ENCODE results near the gene STARD3. TPM values are rescaled to one million over a fixed set of nuclear protein-coding genes. Genes with fewer than 3 reads are reported as not detected.
"Not testable (repeated sequence)": the region's sequence is repeated elsewhere in the genome, so short reads cannot be mapped to it uniquely, and the experiment has no call there.

The STARD3 gene
- total RNA-seq, 2 experiments from 2014 or later, result 59.1 to 62.4 TPM

- ChIA-PET CTCF (interaction anchor here (1.3 kb wide), 1 partner anchor 84 kb away, joined by 3 read pairs; no protein-coding TSS in a partner anchor), POLR2A (no interaction called here)
Measured at GRCh38 chr17:39705786-39706348, 68.9 kb downstream of the STARD3 start.

- ChIA-PET POLR2A (no interaction called here), CTCF (interaction anchor here (1.3 kb wide), 1 partner anchor 85 kb away, joined by 3 read pairs; no protein-coding TSS in a partner anchor)
Measured at GRCh38 chr17:39706383-39706782, 69.4 kb downstream of the STARD3 start.

- ChIA-PET CTCF (interaction anchor here (1.3 kb wide), 1 partner anchor 85 kb away, joined by 3 read pairs; no protein-coding TSS in a partner anchor), POLR2A (no interaction called here)
Measured at GRCh38 chr17:39706921-39707337, 70.0 kb downstream of the STARD3 start.

GRCh38 chr17:39709319-39709997 lies 72.5 kb downstream of the STARD3 start:
- ChIA-PET POLR2A (no interaction called here), CTCF (interaction anchor here (1.3 kb wide), 1 partner anchor 20 kb away, joined by 3 read pairs; no protein-coding TSS in a partner anchor)

- CTCF ChIA-PET, result no interaction called here
- POLR2A ChIA-PET, result no interaction called here
Measured at GRCh38 chr17:39709998-39710964, 73.3 kb downstream of the STARD3 start.

GRCh38 chr17:39711071-39711470 lies 74.1 kb downstream of the STARD3 start:
- CTCF ChIA-PET, POLR2A ChIA-PET: not testable (repeated sequence)

- CTCF ChIA-PET, result no interaction called here
Measured at GRCh38 chr17:39711851-39712250, 74.9 kb downstream of the STARD3 start.

More at GRCh38 chr17:39711851-39712250, 74.9 kb downstream of the STARD3 start:
- POLR2A ChIA-PET, result no interaction called here

Other genes with a start within 250 kb of the STARD3 start
- gene FBXL20, start 235.5 kb upstream of the STARD3 start, total RNA-seq, result 10 to 100 TPM; 24.9 to 25.2 TPM
- gene MED1, start 185.9 kb upstream of the STARD3 start, total RNA-seq, result 10 to 100 TPM; 79.0 to 81.4 TPM
- 10 to 100 TPM; 82.7 to 84.4 TPM for gene CDK12, start 175.7 kb upstream of the STARD3 start, total RNA-seq
- gene NEUROD2, start 29.2 kb upstream of the STARD3 start, total RNA-seq, result not detected
- gene PPP1R1B, start 10.2 kb upstream of the STARD3 start, total RNA-seq, result not detected
- gene TCAP, start 28.2 kb downstream of the STARD3 start, total RNA-seq, result under 1 TPM; 0.82 to 0.92 TPM
- gene PNMT, start 31.3 kb downstream of the STARD3 start, total RNA-seq, result under 1 TPM in 1 of 2 experiments, not detected in 1; 0.23 TPM
- gene PGAP3, start 50.9 kb downstream of the STARD3 start, total RNA-seq, result 1 to 10 TPM; 6.6 to 8.6 TPM
- 1 to 10 TPM; 3.3 to 3.5 TPM for gene ERBB2, start 62.9 kb downstream of the STARD3 start, total RNA-seq
- 10 to 100 TPM; 45.2 to 48.1 TPM for gene MIEN1, start 93.4 kb downstream of the STARD3 start, total RNA-seq
- gene GRB7, start 100.8 kb downstream of the STARD3 start, total RNA-seq, result not detected
- gene IKZF3, start 227.2 kb downstream of the STARD3 start, total RNA-seq, result 10 to 100 TPM; 92.3 to 93.0 TPM
- gene ZPBP2, start 231.1 kb downstream of the STARD3 start, total RNA-seq, result under 1 TPM; 0.42 to 0.44 TPM

All from activated CD8-positive, alpha-beta memory T cell treated with anti-CD3 and anti-CD28 coated beads for 36 hours (primary cell).